Muscle of back (tissue), 11 donors: ENCODE data around the gene TLR6. TPM values are rescaled to one million over a fixed set of nuclear protein-coding genes. Genes with fewer than 3 reads are reported as not detected.
A peak's percentile ranks its signal among the peaks of the same experiment; 100 is the strongest.

Experiments used
- DNase-seq, 3 donors: peaks; one replicate each; pipeline versions ENCODE4 v3.0.0 to v3.0.0-alpha.2; 2013
- polyA plus RNA-seq, 10 donors: library from polyadenylated mRNA; unstranded; fragments of 120-200 nt; gene quantifications; one replicate each; pipeline ENCODE4 v1.2.1, GENCODE V29; 2013; ENCODE audit not compliant: insufficient read length in 10 of 10

TLR6 gene
- polyA plus RNA-seq, 10 donors = 0.70 to 2.1 (median 1.0) TPM

GRCh38 chr4:38868059-38868960 is 11.7 kb upstream of the TLR6 start:
- peak; percentile 63 to 86 (median 64) for DNase-seq

DNA sequence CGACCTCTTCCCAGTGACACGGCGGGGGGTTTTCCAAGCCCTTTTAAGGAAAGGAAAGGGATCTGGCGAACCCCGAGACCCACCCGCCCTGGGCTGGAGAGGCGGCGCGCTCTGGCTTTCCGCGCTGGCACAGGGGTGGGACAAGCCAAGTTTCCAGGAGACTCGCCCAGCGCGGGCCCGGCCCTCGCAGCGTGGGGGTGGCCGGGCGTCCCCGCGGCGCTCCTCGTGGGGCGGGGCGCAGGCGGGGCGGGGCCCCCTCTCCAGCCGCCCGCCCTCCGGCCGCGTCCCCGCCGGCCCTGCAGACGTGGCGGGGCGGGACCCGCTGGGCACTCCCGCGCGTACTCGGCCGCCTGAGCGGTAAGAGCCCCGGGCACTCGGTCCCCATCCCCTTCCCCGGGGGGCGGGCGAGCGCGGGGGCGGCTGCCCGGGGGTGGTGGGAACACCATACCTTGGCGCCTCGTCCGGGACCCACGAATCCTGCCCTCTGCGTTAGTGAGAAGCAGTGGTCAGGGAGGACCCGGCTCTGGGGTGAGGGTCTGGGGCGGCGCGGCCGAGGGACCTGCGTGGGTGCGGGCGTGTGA is 11.0 kb upstream of the TLR6 start, which contains the start of gene FAM114A1:
TSS of gene FAM114A1 (plus strand) at position 329 of the 581 bp plus-strand sequence. CDS start 10,273 bp downstream, outside the sequence.
- DNase-seq = peak; percentile 87 to 94 (median 87)

DNA sequence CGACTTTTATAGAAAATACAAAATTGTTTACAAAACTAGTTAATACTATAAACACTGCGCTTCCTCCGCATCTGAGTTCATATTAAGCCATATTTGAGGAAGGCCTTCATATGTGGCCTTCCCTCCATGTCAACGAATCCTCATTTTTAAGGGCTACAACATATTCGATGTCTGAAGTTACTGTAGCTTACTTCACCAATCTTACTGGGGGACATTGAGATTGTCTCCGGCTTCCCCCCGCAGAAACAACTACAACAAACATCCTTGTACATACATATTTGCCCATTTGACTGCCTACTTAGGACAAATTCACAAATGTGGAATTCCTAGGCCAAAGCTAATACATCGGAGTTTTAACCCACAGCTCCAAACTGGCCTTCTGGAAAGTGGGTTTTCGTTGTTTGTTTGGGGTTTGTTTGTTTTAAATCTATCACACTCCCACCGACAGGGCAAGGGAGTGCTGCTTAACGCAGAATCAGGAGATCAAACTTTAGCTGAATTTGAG is 10.4 kb upstream of the TLR6 start:
- DNase-seq = no peak

- DNase-seq = no peak
These were observed 8.8 kb upstream of the TLR6 start for GRCh38 chr4:38865445-38865844.

DNA sequence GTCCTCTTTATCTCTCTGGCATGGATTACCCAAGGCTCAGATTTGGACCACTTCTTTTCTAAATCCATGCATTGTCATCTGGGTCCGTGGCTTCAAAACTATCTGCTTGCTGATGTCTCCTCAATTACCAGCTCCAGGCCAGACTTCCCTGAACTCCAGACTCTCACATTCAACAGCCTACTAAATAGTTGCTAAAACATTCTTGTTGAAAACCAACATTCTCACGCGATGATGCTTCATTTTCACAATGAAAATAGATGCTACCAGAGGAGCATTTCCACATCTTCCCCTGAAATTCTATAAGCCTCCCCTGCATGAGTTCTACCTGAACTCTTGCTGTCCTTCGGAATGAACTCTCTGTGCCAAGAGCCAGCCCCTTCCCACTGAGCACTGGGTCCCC is 5.2 kb upstream of the TLR6 start:
- DNase-seq = no peak

GRCh38 chr4:38860788-38861424 is 4.3 kb upstream of the TLR6 start:
- peak in 1 of 3 donors; percentile 20 for DNase-seq

- no peak for DNase-seq
These were observed 2.9 kb upstream of the TLR6 start for GRCh38 chr4:38859501-38859900.

GRCh38 chr4:38858097-38858420 is 1.4 kb upstream of the TLR6 start:
- DNase-seq = no peak

- DNase-seq = peak in 2 of 3 donors; percentile 45 to 62
These were observed 908 bp upstream of the TLR6 start for GRCh38 chr4:38857354-38858096.

DNA sequence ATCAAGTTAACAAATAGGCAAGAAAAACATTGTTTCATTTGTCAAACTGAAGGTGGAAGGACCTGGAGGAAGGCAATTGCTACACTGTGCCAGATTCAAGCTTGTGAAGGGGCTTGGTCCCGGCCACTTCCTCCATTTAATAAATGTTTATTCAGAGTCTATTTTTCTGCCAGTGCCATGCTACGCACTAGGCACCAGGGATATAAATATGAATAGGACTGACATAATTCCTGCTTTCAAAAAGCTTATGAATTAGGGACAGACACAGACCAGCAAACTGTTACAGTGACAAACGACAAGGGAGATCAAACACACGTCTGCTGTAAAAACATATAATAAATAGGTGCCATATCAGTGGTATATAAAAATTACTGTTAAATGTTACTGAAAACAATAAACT is 571 bp downstream of the TLR6 start:
- DNase-seq = peak in 1 of 3 donors; percentile 7

DNA sequence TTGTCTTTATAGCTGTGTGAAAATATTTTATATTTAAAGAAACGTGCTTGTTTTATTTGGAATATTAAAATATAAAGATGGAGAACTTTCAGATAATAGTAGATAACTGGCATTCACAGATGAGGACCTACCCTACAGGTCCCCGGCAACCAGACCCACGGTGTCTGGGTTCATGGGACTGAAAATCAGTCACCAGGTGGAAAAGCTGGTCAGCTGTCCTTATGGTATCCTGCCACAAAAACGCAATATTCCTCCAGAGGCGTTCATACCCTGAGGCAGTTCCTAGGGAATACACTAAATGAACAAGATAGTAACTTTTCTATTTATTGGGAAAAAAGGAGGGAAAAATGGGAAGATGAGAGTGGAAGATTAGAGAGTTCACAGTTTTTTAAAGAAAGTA is 1.2 kb downstream of the TLR6 start:
- DNase-seq = no peak

GRCh38 chr4:38846015-38846414 is 10.6 kb downstream of the TLR6 start:
- DNase-seq = no peak

DNA sequence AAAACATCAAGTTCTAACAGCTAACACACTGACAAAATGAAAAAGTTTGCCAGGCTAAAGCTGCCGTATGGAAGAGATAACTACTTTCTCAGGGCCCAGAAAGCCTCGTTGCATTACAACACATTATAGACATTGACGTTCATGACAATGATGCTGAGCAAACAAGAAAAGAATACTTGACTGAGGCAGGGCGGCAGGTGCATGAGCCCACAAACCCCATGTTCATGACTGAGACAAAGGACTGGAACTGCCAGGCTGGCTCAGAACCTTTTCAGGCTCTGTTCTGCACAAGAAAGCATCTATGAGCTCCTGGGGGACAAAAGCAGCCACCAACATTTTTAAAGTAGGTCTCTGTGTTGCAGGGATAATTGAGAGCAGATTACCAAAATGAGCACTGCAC is 13.6 kb downstream of the TLR6 start:
- DNase-seq = no peak

- peak in 1 of 3 donors; percentile 45 for DNase-seq
These were observed 18.8 kb downstream of the TLR6 start for GRCh38 chr4:38837849-38838248.

DNA sequence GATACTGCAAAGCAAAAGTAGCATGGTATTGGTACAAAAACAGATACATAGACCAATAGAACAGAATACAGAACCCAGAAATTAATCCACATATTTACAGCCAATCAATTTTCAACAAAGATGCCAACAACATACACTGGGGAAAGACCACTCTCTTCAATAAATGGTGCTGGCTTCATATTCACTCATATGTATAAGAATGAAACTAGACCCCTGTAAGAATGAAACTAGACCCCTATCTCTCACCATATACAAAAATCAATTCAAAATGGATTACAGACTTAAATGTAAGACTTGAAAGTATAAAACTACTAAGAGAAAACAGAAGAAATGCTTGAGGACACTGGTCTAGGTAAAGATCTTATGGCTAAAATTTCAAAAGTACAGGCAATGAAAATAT is 19.3 kb downstream of the TLR6 start:
- no peak for DNase-seq

DNA sequence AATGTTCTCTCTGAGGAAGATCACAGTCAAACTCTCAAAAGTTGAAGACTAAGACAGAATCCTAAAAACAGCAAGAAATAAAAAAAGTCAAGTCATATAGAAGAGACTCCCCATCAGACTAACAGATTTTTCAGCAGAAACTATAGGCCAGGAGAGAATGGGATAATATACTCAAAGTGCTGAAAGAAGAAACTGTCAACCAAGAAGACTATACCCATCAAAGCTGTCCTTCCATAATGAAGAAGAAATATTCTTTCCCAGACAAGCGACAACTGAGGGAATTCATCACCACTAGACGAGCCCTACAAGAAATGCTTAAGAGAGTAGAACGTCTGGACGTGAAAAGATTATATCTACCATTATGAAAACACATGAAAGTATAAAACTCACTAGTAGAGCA is 22.0 kb downstream of the TLR6 start:
- DNase-seq = no peak

DNA sequence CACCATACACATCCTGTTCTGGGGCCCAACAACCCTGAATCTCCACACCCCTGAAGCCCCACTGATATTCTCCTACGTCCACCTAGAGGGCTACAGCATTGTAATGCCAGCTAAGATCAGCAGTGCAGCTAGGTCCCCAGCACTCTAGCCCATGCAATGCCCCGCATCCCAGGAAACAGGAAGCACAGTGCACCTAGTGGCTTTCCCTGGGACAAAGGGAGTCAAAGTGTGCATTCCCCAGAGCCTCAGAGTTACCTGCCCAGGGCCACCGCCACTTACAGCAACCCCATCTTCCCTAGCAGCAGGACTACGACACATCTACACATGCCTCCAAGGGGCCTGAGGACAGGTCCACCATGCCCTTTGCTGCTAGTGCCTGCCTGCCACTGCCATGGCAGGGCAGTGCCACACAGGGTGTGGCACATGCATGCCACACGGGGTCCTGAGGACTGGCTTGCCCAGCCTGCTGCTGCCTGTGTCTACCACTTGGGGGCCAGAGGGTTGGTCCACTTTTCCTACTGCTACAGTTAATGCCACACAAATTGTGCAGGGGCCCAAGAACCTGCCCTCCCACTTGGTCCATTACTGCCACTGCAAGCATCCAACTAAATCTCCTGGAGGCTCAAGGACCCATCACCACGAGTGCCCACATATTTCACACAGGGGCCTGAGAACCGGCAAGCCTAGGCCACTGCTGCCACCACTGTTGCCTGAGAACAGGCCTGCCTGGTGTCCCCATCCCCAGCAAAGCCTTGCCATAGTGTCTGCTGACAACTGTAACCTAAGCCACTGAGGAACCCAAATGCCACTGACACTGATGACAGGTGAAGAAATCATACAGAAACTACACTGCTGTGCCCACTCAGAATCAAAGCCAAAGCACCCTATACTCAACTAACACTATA is 23.7 kb downstream of the TLR6 start:
- DNase-seq = no peak

DNA sequence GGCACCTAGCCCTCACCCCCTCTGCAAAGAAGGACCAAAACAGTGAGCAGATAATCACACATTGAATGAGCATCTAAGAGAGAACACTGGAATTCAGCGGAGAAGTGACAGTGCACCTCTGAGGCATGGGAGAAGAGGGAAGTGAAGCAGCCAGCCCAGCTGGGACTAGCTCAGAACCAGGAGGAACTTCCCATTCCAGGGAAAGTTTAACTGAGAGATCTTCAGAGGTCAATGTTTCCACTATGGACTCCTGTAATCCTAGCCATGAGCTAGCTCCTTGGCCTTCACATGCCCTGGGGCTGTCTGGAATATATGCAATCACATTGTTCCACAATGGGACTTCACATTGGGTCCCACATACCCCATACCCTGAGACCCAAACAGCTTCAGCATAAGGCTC is 24.4 kb downstream of the TLR6 start:
- no peak for DNase-seq

DNA sequence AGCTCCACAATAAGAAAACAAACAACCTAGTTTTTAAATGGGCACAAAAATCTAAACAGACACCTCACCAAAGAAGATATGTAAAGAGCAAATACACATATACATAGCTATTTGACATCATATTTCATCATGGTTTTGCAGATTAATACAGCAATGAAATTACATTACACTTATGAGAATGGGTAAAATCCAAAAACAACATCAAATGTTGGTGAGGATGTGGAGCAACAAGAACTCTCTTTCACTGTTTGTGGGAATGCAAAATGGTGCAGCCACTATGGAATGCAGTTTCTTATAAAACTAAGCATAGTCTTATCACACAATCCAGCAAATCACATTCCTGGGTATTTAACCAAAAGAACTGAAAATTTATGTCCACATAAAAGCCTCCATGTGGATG is 25.0 kb downstream of the TLR6 start:
- no peak for DNase-seq

- no peak for DNase-seq
These were observed 27.4 kb downstream of the TLR6 start for GRCh38 chr4:38829237-38829636.

- DNase-seq = no peak
These were observed 32.9 kb downstream of the TLR6 start for GRCh38 chr4:38823766-38824165.
